ENCODE data around the gene RETREG2. TPM values are rescaled to one million over a fixed set of nuclear protein-coding genes. Genes with fewer than 3 reads are reported as not detected.

The RETREG2 gene
- total and polyA plus RNA-seq, 2 of the 8 experiments (the other 6 are each of a cell fraction or from before 2014, with no cell fraction given), result 51.3 to 67.4 TPM

GRCh38 chr2:219182331-219183150 lies 4.5 kb downstream of the RETREG2 start (continued):
- TF ChIP-seq CHD7 (IDR thresholded peaks at IDR 0.05; ENCODE audit: insufficient replicate concordance, low read length), result no peak
- no peak for TF ChIP-seq SUZ12 (IDR thresholded peaks at IDR 0.05; ENCODE audit: low read length)
- TF ChIP-seq RNF2 (IDR thresholded peaks at IDR 0.05; ENCODE audit: borderline replicate concordance, low read depth, low read length, missing control alignments, poor library complexity, severe bottlenecking), result peak; percentile 30
- no peak for TF ChIP-seq SP2 (IDR thresholded peaks at IDR 0.05; ENCODE audit: low read length)
- TF ChIP-seq SP4 (IDR thresholded peaks at IDR 0.05; ENCODE audit: low read length), result no peak

All from H1 (cell line).